HG02759 (cell line): ENCODE measurements around the gene PET100.

ENCODE experiments used
- ATAC-seq: cut with Tn5 transposase; IDR thresholded peaks from one replicate; pipeline ENCODE4 v1.9.1; 2021; ENCODE audit warnings: mild to moderate bottlenecking, moderate library complexity; ENCODE audit not compliant: unreplicated experiment

PET100 gene

DNA sequence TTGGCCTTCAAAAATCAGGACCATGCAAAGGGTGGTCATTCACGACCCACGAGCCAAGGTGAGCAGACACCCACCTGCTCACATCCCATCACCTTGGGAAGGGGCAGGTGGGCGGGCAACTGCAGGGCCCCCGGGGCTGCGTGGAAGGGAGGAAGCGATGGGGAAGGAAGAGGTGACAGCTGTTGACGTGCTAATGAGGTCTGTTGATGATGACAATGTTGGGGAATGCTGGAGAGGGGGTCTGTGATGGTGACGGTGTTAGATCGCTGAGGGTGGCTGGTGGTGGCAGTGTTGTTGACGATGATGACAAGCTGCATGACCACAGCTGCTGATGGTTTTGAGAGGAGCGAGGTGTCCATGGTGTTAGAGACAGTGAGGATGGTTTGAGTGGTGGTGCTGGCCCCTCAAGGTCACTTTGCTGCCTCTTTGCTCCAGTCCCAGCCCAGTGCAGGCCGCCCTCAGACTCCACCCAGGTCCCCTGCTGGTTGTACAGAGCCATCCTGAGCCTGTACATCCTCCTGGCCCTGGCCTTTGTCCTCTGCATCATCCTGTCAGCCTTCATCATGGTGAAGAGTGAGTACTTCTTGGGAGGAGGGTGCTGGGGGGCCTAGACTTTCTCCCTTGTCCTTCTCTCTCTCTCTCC, 48.2 kb downstream of the PET100 start:
- ATAC-seq = no peak

DNA sequence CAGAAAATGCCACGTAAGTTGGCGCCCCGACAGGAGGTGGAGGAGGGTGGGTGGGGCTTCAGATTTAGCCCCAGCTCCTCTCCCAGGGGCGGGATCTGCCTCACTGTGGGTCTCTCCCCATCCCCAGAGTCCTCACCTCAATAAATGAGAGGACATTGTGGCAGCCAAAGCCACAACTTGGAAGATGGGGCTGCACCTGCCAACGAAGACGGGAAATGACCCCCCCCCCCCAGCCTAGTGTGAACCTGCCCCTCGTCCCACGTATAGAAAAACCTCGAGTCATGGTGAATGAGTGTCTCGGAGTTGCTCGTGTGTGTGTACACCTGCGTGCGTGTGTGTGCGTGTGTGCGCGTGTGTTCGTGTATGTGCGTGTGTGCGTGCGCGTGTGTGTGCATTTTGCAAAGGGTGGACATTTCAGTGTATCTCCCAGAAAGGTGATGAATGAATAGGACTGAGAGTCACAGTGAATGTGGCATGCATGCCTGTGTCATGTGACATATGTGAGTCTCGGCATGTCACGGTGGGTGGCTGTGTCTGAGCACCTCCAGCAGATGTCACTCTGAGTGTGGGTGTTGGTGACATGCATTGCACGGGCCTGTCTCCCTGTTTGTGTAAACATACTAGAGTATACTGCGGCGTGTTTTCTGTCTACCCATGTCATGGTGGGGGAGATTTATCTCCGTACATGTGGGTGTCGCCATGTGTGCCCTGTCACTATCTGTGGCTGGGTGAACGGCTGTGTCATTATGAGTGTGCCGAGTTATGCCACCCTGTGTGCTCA, 49.6 kb downstream of the PET100 start:
- peak; percentile 41 for ATAC-seq

DNA sequence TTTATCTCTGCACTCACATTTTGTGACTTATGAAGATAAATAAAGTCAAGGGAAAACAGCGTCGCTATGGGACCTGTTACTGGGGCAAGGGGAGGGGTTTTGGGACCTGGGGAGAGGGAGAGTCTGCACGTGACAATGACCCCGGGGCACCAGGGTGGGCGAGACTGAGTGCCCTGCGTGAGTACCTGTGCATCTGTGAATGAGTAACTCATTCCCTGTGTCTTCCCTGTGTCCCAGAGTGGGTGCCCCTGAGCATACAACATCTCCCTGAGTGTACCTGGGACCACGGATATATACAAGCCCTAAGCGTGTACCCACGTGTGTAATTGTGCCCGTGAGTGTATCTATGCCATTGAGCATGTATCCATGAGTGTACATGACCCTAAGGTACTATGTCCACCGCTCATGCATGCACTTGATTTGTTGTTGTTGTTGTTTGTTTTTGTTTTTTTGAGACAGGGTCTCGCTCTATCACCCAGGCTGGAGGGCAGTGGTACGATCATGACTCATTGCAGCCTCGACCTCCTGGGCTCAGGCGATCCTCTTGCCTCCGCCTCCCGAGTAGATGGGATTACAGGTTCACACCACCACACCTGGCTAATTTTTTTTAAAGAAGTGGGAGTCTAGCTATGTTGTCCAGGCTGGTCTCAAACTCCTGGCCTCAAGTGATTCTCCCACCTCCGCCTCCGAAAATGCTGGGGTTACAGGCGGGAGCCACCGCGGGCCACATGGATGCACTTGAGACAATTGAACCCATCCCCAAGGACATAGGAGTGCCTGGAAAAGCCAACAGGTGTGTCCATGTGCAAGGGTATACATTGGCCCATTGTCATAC, 50.4 kb downstream of the PET100 start:
- ATAC-seq = no peak

DNA sequence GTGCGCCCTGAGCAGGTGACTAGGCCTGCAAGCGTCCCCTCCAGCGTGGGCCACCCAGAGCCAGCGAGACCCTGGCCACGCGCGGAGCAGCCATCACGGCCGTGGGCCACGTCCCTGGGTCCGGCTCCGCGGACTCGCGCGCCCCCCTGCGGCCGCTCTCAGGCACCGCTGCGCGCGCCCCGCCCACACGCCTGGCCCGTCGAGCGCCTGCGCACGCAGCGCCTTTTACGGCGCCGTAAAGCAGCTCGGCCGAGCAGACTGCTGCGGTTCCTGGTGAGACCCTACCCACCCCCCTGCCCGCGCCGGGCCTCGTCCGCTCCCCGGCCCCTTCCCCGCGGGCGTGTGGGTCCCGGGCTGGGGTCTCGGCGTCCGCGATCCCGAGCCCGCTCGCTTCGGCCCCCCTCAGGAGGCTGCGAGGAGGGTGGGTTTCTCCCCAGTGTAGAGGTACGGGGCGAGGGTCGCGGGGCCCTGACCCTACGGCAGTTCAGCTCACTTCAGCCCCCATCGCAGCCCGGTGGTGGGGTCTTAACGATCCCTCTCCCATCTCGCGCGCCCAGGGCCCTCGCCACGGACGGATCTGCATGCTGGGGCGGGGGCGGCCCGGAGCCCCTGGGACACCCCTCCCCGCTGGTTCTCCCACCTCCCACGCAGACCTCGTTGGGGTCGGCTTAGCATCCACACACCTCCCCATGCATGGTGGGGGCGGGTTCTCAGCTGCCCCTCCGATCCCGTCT, 51.2 kb downstream of the PET100 start, which contains the start of gene TRAPPC5:
Gene TRAPPC5 (plus strand): TSS at position 228 of the 734 bp plus-strand sequence. CDS start 1,421 bp downstream, outside the sequence.
- peak; percentile 68 for ATAC-seq
